HG03460 (cell line): ENCODE data around the gene RAB31.
"Not testable (repeated sequence)": the region's sequence is repeated elsewhere in the genome, so short reads cannot be mapped to it uniquely, and the experiment has no call there.

Experiments used
- ATAC-seq: cut with Tn5 transposase; IDR thresholded peaks from one replicate; pipeline ENCODE4 v1.9.1; 2021; ENCODE audit not compliant: unreplicated experiment

RAB31 gene

GRCh38 chr18:9854801-9855676 lies 146.9 kb downstream of the RAB31 start:
- ATAC-seq = no peak

DNA sequence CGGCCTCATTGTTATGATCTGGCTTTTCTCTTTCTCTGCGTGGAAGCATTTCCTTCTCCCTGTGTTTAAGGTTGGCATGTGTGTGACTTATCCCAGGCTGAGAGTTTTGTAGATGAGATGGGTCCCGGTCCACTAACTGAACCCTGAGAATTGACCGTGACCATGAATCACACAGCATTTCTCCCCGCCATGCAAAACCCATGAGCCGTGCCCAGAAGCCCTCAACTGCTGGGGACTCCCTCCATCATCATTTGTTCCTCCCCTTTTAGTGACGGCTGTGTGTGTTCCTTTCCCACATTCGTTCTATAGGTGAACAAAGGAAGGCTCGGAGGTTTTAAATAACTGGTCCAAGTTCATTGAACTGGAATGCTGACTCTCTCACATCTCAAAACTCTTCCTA lies 147.6 kb downstream of the RAB31 start:
- no peak for ATAC-seq

DNA sequence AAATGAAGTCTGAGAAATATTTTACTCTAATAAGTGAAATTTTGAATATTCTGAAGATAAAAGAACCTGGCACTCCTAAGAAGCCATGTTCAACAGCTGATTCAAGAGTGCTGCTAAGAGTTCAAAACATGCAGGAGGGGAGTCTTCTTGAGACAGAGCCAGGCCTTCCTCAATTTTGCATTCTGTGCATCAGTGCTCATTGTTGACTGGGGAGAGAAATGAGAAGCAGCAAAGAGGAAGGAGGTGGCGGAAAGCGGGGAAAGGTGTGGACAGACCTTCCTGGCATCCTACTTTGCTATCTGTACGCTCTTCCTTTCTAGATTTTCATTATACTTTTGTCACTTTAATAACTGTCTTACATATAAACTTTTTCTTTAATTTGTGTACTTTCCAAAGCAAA lies 148.0 kb downstream of the RAB31 start:
- ATAC-seq = no peak

GRCh38 chr18:9857479-9857998 lies 149.4 kb downstream of the RAB31 start:
- ATAC-seq = not testable (repeated sequence)

DNA sequence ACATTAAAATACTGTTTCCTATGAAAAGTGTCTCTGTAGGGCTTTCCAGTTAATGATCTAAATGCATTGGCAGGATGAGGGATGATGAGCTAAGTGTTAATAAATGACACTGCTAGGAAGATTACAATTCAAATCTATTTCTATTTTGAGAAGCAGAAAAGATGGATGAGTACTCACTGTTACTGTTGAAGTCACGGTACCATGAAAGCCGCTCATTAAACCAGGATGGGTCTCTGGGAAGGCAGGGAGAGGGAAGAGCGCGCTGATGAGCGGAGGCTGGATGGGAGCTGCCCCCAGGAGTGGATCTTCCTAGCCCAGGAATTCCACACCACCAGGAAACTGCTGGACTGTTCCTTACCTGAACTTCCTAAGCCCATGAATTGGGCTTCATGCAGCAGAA lies 150.5 kb downstream of the RAB31 start:
- no peak for ATAC-seq

DNA sequence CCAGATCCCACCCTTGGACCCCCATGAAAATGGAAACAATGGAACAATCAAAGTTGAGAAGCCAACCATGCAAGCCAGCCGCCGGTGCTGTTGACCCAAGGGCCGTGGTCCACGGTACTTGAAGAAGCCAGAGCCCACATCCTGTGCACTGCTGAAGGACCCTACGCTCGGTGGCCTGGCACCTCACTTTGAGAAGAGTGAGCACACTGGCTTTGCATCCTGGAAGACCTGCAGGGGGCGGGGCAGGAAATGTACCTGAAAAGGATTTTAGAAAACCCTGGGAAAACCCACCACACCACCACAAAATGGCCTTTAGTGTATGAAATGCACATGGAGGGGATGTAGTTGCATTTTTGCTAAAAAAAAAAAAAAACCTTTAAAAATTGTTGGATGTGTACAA lies 151.1 kb downstream of the RAB31 start:
- ATAC-seq = no peak

- no peak for ATAC-seq
These were observed 152.6 kb downstream of the RAB31 start for GRCh38 chr18:9860682-9861081.

GRCh38 chr18:9861157-9861556 lies 153.1 kb downstream of the RAB31 start:
- ATAC-seq = peak; percentile 75

DNA sequence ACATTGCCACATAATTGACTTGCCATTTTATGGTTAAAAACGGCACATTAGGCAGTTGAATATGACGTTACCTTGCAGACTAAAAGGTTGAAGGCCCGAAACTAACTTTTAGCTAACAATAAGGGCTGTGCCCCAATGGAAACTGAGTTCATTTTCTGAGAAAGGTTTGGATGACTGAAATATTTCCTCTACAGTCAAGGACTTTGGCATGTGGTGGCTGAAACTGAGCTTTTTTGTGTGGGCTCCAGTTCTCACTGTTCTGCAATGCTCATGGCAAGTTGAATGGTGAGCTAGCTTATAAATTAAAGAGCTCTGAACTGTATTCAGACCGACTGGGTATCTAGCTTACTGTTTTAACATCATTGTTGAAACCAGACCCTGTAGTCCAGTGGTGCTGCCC lies 153.8 kb downstream of the RAB31 start:
- ATAC-seq = no peak

DNA sequence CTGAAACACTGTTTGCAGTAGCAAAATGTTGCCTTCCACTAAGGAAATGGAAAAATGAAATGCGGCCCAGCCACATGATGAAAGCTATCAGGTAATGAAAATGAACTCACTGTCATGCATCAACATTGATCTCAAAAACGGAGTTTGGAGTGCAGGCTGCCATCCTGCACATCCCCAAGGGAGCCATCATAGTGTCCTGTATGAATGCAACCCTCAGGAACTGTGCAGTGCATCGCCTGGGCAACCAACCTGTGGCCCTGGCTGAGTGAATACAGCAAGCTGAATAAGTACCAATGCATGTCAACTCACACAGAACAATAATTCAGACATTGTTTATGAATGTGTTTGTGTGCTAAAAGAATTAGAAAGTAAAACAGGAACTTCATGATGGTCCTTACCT lies 154.6 kb downstream of the RAB31 start:
- no peak for ATAC-seq

- no peak for ATAC-seq
These were observed 155.2 kb downstream of the RAB31 start for GRCh38 chr18:9863282-9863681.

GRCh38 chr18:9865764-9866490 lies 157.8 kb downstream of the RAB31 start:
- ATAC-seq = no peak

DNA sequence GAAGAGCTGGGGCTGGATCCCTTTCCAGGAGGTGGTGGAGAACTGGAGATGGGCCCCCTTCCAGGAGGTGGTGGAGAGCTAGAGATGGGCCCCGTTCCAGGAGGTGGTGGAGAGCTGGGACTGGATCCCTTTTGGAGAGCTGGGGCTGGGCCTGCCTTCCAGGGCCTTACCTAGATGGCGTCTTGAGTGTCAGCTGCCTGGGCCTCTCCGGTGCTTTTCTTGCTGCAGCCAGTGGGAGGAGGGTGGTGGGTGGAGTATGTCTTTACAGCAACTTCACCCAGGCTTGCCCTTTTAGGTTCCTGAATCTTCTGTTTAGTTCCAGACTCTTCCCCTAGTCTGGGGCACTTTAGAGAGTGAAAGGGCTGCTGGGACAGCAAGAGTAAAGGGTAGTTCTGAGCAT lies 158.5 kb downstream of the RAB31 start:
- ATAC-seq = no peak

DNA sequence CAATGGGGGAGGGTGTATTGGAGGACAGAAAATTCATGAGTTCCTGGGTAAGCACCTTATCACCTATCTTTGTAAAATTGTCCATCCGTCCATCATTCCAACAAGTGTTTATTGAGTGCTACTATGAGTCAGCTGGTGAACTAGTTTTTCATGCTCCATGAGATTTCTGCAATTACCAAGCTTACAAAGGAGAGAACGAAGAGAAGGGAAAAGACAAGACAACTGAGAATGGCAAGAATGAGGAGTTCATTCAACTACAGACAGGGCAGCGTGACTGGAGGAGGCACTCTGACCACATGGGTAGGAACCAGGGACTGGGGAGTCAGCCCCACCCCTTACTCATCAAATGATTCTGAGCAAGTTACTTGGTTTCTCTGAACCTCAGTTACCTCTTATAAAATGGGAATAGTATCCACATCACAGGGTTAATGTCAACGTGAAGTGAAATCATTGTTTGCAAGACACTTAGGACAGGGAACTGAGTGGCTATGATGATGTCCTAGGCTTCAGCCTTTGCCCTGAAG lies 159.0 kb downstream of the RAB31 start:
- no peak for ATAC-seq

DNA sequence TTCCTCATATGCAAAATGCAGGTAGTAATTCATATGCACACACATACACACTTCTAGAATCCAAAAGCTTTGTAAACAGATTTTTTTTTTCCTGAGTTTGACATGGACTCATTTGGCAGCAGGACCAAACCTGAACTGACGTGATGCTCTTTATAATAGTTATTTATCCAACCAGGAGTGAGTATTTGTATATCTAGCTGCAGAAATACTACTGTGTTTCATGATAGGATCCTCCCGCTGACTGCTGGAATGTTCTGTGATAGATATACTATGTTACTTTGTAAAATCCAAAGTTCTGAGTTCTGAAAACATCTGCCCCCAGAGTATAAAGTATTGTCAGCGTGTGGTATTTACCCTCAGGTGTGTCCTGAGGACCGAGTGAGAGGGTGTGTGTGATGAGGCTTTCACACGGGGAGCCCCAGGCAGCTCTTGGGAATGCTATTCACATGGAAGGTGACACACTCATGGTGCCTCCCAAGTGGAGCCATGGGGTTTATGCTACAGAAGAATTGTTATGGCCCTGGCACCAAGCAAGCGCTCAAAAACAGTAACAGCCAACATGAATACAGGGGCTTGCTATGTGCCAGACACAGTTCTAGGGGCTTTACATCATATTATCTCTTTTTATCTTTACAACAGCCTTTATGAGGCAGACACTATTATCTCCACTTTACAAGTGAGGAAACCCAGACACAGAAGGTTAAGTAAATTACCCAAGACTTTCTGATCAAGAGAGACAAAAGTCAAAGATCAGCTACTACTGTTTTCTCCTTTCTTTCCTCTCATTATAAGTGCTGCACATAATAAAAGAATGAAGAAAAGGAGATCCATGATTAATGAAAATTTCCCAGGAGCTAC lies 161.0 kb downstream of the RAB31 start:
- ATAC-seq = no peak

DNA sequence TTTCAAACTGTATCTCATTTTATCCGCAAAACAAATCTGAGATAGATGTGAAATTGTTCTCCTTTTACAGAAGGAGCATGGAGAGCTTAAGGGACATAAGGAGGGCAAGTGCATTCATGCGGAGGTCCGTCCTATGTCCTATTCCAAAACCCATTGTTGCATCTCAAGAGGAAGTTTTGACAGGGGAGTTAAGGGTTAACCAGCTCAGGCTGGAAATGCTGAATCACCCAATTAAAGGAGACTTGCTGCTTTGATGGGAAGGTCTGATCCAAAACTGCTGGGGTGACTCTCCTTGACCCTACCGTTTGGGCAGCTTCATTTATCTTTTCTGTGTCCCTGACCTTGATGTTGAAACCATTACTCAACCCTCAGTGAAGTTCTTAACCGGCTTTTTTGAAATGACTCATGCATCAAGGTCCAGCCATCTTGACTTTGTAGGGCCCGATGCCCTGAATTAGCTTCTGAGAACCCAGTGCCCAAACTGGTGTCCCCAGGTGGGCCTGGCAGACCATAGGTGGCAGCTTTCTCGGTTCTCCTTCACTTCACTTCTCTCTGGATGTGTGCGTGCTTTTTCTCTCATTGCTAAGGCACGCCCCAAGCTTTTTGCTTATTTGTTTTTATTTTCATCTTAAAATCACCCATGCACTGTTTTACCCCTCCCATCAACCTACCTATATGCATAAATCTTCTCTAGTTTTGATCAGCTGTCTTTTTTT lies 161.8 kb downstream of the RAB31 start:
- no peak for ATAC-seq

DNA sequence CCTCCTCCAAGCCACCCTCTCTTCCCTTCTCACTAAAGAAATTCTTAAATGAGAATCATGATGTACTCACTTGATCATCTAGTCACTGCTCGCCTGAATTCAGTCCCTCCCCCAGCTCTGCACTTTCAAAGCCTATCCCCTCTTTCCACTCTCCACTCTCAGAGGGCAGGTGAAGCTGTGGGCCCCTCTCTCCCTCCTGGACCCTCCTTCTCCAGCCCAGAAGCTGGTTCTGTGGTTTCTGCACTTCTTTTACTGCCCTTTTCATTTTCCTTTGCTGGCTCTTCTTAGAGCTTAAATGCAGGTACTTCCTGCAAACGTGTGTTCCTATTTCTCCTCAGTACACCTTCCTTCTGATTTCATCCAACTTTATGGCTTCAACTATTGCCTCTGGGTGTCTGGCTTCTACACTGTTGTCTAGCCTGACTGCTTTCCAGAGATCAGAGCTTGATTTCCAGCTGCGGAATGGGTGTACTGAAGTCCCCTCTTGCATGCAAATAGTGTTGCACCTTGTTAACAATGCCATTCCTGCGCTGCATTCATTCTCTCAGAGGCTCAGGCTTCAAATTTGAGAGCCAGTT lies 162.4 kb downstream of the RAB31 start:
- no peak for ATAC-seq

- no peak for ATAC-seq
These were observed 163.2 kb downstream of the RAB31 start for GRCh38 chr18:9871244-9871746.

GRCh38 chr18:9872823-9873222 lies 164.7 kb downstream of the RAB31 start:
- ATAC-seq = no peak

DNA sequence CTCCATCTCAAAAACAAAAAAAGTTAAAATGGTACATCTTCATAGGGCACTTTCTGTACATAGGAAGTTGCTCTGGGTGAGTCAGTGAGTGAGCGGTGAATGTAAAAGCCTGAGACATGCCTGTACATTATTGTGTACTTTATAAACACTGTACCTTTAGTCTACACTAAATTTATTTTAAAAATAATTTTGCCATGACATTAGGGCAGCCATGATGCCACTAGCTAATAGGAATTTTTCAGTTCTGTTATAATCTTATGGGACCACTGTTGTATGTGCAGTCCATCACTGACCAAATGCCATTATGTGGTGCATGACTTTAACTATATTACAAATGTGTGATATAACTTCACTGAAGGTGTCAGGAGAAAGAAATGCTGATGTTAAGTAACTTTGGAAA lies 166.6 kb downstream of the RAB31 start:
- no peak for ATAC-seq
